ENCODE measurements around the gene FNDC5.
"Not testable (repeated sequence)": the region's sequence is repeated elsewhere in the genome, so short reads cannot be mapped to it uniquely, and the experiment has no call there.

FNDC5 gene

GRCh38 chr1:32870615-32871363 lies at the start of gene FNDC5:
TSS of gene FNDC5 (minus strand) at chr1:32870912.
- no peak for DNase-seq (ENCODE audit: low read depth in 2 of 2)

- DNase-seq (ENCODE audit: low read depth in 2 of 2) = no peak
Measured at GRCh38 chr1:32919811-32920733, 49.4 kb upstream of the FNDC5 start.

- DNase-seq (ENCODE audit: low read depth in 2 of 2) = no peak
Measured at GRCh38 chr1:32918179-32918578, 47.5 kb upstream of the FNDC5 start.

- no peak for DNase-seq (ENCODE audit: low read depth in 2 of 2)
Measured at GRCh38 chr1:32917521-32917920, 46.8 kb upstream of the FNDC5 start.

GRCh38 chr1:32915766-32916706 lies 45.3 kb upstream of the FNDC5 start:
- DNase-seq (ENCODE audit: low read depth in 2 of 2) = no peak

- DNase-seq (ENCODE audit: low read depth in 2 of 2) = no peak
Measured at GRCh38 chr1:32910319-32910718, 39.6 kb upstream of the FNDC5 start.

- DNase-seq (ENCODE audit: low read depth in 2 of 2) = no peak
Measured at GRCh38 chr1:32907435-32907834, 36.7 kb upstream of the FNDC5 start.

- DNase-seq (ENCODE audit: low read depth in 2 of 2) = no peak
Measured at GRCh38 chr1:32906654-32907053, 35.9 kb upstream of the FNDC5 start.

GRCh38 chr1:32905588-32905987 lies 34.9 kb upstream of the FNDC5 start:
- DNase-seq (ENCODE audit: low read depth in 2 of 2) = not testable (repeated sequence)

GRCh38 chr1:32904797-32905196 lies 34.1 kb upstream of the FNDC5 start:
- no peak for DNase-seq (ENCODE audit: low read depth in 2 of 2)

- no peak for DNase-seq (ENCODE audit: low read depth in 2 of 2)
Measured at GRCh38 chr1:32903991-32904785, 33.5 kb upstream of the FNDC5 start.

GRCh38 chr1:32902535-32902920 lies 31.8 kb upstream of the FNDC5 start:
- DNase-seq (ENCODE audit: low read depth in 2 of 2) = no peak

- DNase-seq (ENCODE audit: low read depth in 2 of 2) = no peak
Measured at GRCh38 chr1:32901823-32902534, 31.3 kb upstream of the FNDC5 start.

GRCh38 chr1:32900956-32901822 lies 30.5 kb upstream of the FNDC5 start, which contains the start of gene TMEM54:
TSS of gene TMEM54 (minus strand) at chr1:32901389. CDS start at chr1:32901238, 151 bp downstream.
- DNase-seq (ENCODE audit: low read depth in 2 of 2) = no peak

GRCh38 chr1:32900371-32900955 lies 29.8 kb upstream of the FNDC5 start:
- DNase-seq (ENCODE audit: low read depth in 2 of 2) = no peak

- no peak for DNase-seq (ENCODE audit: low read depth in 2 of 2)
Measured at GRCh38 chr1:32899586-32900296, 29.0 kb upstream of the FNDC5 start.

- no peak for DNase-seq (ENCODE audit: low read depth in 2 of 2)
Measured at GRCh38 chr1:32898958-32899357, 28.2 kb upstream of the FNDC5 start.

- no peak for DNase-seq (ENCODE audit: low read depth in 2 of 2)
Measured at GRCh38 chr1:32898056-32898455, 27.3 kb upstream of the FNDC5 start.
